HL-60 (cell line): ENCODE measurements around the gene ATF2.
A peak's percentile ranks its signal among the peaks of the same experiment; 100 is the strongest.

Experiments used
- DNase-seq, 2 experiments: peaks; one replicate each; pipeline ENCODE4 v3.0.0-alpha.2; 2010 to 2020; ENCODE audit warnings: low read depth in 1 of 2, low spot score in 1 of 2
- H3K27ac ChIP-seq: fragments of 250-450 bp; sonication (Bioruptor Pico); replicated peaks from 2 replicates; pipeline ENCODE4 v1.5.1; 2020; ENCODE audit warnings: mild to moderate bottlenecking, moderate library complexity
- H3K27me3 ChIP-seq: fragments of 250-450 bp; sonication (Bioruptor Pico); 2 replicates; pipeline ENCODE4 v1.5.1; 2021; ENCODE audit warnings: mild to moderate bottlenecking, moderate library complexity; ENCODE audit not compliant: insufficient read depth, poor library complexity, severe bottlenecking
- H3K4me3 ChIP-seq: replicated peaks from 2 replicates; pipeline ENCODE4 v1.5.1; 2011; ENCODE audit warnings: mild to moderate bottlenecking, control low read depth, low read length; ENCODE audit not compliant: insufficient read depth
- CTCF ChIP-seq: IDR thresholded peaks from one replicate; pipeline ENCODE4 v1.5.1; 2011; ENCODE audit warnings: low read length, control low read depth, inconsistent platforms; ENCODE audit not compliant: insufficient read depth
- GABPA ChIP-seq: IDR thresholded peaks from 2 replicates; pipeline ENCODE4 v1.6.1; 2012; ENCODE audit warnings: low read depth
- POLR2AphosphoS5 ChIP-seq: IDR thresholded peaks from 2 replicates; pipeline ENCODE4 v1.6.1; 2012; ENCODE audit warnings: low read depth
- REST ChIP-seq: IDR thresholded peaks from 2 replicates; pipeline ENCODE4 v1.6.1; 2012; ENCODE audit warnings: low read depth; ENCODE audit not compliant: insufficient replicate concordance
- SPI1 ChIP-seq: IDR thresholded peaks from 2 replicates; pipeline ENCODE4 v1.6.1; 2012; ENCODE audit warnings: low read depth, mild to moderate bottlenecking, borderline replicate concordance
- microRNA-seq: library from miRNA; unstranded; fragments of <30 nt; microRNA quantifications from one replicate; pipeline ENCODE4, GENCODE V29; 2018

The ATF2 gene

GRCh38 chr2:175022923-175023322 is 145.1 kb downstream of the ATF2 start:
- no peak overlapping the region for H3K27ac ChIP-seq
- DNase-seq = no peak
- no peaks in the 10 kb centered on the region for H3K27me3 ChIP-seq
- TF ChIP-seq CTCF = no peak
- TF ChIP-seq REST = no peak
- no peak for TF ChIP-seq SPI1
- TF ChIP-seq GABPA = no peak
- TF ChIP-seq POLR2AphosphoS5 = no peak
- H3K4me3 ChIP-seq = no peak overlapping the region

Small RNA genes within 50 kb of the gene (microRNA-seq; reads per million reads assigned to microRNA genes)
- 45.5 reads per million, percentile 59 among the genes with 10 or more reads in this experiment for gene MIR933
